Measurements from ENCODE around the gene PLAC1.

The PLAC1 gene

GRCh38 chrX:134658002-134658759, at the start of gene PLAC1:
Gene PLAC1 (minus strand): TSS chrX:134658471. CDS start chrX:134566682, 91,789 bp downstream.
- in situ Hi-C loops (cut with MboI; ENCODE audit: low sequenced_read_pairs, unreplicated experiment): no loop called here
- no peak for TF ChIP-seq CTCF (IDR thresholded peaks at IDR 0.05; ENCODE audit: borderline replicate concordance, control extremely low read depth, extremely low read depth, insufficient read depth, missing control alignments)
- DNase-seq (ENCODE audit: low spot score): no peak

GRCh38 chrX:134706138-134706537, 47.9 kb upstream of the PLAC1 start:
- no peak for DNase-seq (ENCODE audit: low spot score)
- in situ Hi-C loops (cut with MboI; ENCODE audit: low sequenced_read_pairs, unreplicated experiment): no loop called here
- TF ChIP-seq CTCF (IDR thresholded peaks at IDR 0.05; ENCODE audit: borderline replicate concordance, control extremely low read depth, extremely low read depth, insufficient read depth, missing control alignments): no peak

- in situ Hi-C loops (cut with MboI; ENCODE audit: low sequenced_read_pairs, unreplicated experiment): no loop called here
- TF ChIP-seq CTCF (IDR thresholded peaks at IDR 0.05; ENCODE audit: borderline replicate concordance, control extremely low read depth, extremely low read depth, insufficient read depth, missing control alignments): no peak
- no peak for DNase-seq (ENCODE audit: low spot score)
Measured at GRCh38 chrX:134695999-134696398, 37.7 kb upstream of the PLAC1 start.

- TF ChIP-seq CTCF (IDR thresholded peaks at IDR 0.05; ENCODE audit: borderline replicate concordance, control extremely low read depth, extremely low read depth, insufficient read depth, missing control alignments): no peak
- DNase-seq (ENCODE audit: low spot score): no peak
- in situ Hi-C loops (cut with MboI; ENCODE audit: low sequenced_read_pairs, unreplicated experiment): no loop called here
Measured at GRCh38 chrX:134694333-134695322, 36.4 kb upstream of the PLAC1 start.

- in situ Hi-C loops (cut with MboI; ENCODE audit: low sequenced_read_pairs, unreplicated experiment): no loop called here
- TF ChIP-seq CTCF (IDR thresholded peaks at IDR 0.05; ENCODE audit: borderline replicate concordance, control extremely low read depth, extremely low read depth, insufficient read depth, missing control alignments): no peak
- DNase-seq (ENCODE audit: low spot score): no peak
Measured at GRCh38 chrX:134693644-134694043, 35.4 kb upstream of the PLAC1 start.

GRCh38 chrX:134692990-134693389, 34.7 kb upstream of the PLAC1 start:
- DNase-seq (ENCODE audit: low spot score): no peak
- in situ Hi-C loops (cut with MboI; ENCODE audit: low sequenced_read_pairs, unreplicated experiment): no loop called here
- no peak for TF ChIP-seq CTCF (IDR thresholded peaks at IDR 0.05; ENCODE audit: borderline replicate concordance, control extremely low read depth, extremely low read depth, insufficient read depth, missing control alignments)
